GM18526 (cell line): ENCODE results near the gene SHROOM2.

ENCODE experiments used
- POLR2A ChIP-seq: IDR thresholded peaks from 3 replicates; pipeline ENCODE4 v1.6.1; 2011; ENCODE audit not compliant: insufficient read length; ENCODE audit errors: extremely low read depth

SHROOM2 gene

DNA sequence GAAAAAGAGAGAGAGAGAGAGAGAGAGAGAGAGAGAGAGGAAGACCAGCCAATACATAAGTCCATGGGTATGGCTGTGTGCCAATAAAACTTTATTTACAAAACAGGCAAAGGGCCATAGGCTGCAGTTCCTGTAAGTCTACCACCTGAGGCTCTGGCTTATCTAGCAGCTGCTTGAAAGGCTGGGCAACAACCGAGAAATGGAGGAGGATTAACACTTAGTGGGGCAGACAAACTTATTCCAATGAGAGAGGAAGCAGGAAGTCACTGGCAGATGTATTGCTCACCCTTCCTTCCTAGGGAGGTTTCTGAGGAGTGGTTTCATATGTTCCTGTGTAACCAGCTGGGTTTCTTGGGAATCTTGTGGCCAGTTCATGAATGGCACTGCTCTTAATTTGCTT is 15.9 kb upstream of the SHROOM2 start:
- no peak for TF ChIP-seq POLR2A

DNA sequence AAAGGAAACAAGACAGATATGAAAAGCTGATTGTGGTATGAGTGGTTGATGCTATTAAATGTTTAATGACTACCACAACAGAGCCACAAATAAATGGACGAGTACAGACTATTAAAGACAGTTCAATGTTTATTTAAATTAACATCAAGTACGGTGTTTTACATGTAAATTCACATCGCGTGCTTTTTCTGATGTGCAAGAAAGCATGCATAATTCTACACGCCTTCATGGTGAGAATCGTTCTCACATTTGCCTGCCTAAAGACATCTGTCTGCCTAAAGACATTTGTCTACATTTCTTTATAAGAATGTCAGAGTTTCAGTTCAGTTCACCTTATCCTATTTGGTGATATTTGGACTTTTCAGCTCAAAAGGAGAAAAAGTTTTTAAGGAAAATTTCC is 13.3 kb upstream of the SHROOM2 start:
- no peak for TF ChIP-seq POLR2A

DNA sequence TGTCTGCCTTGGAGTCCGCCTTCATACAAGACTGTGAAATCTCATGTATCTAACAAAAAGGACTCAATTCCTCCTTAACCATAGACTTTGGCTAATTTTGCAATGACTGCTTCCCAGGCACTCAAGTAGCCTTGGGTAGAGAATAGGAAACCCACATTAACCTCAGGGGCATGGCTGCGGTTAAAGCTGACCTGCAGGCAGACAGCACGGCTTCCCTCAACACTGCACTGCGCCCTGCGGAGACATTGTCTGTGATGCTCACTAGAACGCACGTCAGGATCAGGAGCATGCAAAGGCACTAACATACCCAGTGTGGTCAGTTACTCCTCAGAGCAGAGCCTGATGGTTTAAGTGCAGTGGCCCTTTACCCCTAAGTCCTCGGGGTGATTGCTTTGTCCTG is 10.3 kb upstream of the SHROOM2 start:
- TF ChIP-seq POLR2A = no peak

DNA sequence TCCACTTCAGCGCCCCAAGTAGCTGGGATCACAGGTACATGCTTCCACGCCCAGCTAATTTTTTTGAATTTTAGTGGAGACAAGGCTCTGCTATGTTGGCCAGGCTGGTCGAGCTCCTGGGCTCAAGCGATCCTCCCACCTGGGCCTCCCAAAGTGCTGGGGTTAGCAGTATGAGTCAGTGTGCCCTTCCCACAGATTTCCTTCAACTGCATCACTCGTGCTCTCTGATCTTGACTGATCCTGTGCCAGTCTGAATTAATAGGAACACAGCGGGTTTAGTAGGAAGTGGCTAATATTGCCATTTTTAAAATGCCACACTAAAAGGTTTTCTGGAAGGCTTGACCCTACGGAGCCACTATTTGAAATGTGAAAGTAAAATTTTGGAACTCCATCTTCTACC is 4.3 kb upstream of the SHROOM2 start:
- no peak for TF ChIP-seq POLR2A

DNA sequence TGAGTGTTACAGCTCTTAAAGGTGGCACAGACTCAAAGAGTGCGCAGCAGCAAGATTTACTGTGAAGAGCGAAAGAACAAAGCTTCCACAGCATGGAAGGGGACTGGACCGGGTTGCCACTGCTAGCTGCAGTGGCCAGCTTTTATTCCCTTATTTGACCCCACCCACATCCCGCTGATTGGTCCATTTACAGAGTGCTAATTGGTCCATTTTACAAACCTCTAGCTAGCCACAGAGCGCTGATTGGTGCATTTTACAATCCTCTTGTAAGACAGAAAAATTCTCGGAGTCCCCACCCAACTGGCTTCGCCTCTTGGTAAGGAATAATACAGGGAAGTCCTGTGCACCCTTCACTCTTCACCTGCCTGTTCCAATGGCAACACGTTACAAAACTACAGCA is 1.9 kb upstream of the SHROOM2 start:
- no peak for TF ChIP-seq POLR2A

DNA sequence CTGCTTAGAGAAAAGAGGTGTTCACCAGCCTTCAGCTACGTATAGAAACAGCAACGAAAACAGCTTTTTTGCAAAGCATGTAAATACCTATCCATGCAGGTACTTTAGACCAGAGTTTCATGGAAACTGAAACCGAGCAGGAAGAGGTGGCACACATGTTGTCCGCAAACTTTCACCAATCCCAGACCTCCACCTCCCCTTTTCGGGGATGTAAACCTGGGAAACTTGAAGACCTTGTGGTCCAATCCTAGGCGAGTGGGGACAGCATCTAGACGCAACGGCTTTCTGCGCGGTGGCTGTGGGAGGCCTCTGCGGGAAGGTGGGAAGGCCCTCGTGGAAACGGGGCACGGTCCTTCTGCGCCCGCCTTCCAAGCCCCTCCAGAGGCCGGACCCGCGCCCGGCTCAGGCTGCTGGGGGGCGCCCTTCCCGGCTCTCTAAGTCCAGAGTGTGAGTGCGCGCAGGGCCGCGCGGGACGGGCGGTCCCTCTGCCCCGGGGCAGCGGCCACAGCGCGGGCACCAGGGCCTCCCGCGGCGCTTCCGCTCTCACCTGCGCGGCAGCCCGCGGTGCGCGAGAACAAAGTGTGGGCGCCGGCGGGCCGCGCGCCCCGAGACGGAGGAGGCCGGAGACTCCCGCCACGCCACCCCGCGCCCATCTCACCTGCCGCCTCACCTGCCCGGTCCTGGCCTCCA is 830 bp upstream of the SHROOM2 start:
- TF ChIP-seq POLR2A = no peak

DNA sequence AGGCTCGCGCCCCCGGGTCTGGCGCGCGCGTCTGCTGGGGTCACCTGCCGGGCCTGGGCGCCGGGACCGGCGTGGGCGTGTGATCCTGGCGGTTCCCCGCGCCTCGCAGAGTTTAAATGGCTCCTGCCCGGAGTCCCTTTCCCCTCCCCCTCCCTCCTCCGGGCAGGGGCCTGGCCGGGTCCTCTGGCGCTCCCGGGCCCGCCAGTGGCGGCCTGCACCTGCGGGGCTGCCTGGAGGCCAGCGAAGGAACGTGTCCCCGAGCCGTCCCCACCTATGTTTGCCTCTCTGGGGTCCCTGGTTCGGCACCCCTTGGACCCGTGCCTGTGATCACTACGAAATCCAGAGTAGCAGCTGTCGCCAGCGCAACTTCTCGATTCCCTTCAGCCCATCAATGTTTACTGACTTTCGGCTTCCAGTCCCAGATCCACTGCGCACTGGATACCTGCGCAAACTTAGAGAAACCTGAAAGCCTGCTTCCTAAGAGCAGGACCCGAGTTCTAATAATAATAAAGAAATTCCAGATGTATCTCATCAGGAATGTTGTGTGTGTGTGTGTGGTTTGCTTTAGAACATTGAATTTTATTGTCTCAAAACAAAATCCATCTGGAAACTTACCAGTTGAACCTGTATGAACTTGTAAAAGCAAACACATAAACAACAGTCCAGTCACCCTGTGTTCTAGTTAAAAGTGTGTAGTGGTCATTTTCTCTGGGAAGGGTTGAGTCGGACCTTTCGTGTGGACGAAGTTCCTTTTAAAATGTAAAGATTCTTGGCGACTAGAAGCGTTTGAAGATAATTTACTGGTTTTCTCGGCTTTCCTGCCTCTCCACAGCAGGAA is 788 bp downstream of the SHROOM2 start:
- TF ChIP-seq POLR2A = no peak

DNA sequence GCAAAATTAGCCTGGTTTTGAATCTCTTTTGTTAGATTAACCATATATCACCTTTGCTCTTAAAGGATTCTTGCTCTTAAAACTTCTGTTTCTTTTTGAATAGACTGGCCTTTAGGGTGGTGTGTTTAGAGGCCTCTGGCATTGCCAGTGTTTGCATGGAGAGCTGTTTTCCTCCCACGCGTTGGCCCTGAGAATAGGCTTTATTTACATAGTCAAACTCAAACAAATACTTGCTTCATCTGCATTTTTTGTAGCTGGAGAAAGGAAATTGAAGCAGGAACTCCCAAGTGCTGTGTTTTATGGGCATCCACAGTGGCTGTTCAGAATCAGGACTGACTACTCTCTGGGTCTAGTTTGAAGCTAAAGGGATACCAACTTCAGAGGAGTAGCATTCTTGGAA is 2.7 kb downstream of the SHROOM2 start:
- no peak for TF ChIP-seq POLR2A

DNA sequence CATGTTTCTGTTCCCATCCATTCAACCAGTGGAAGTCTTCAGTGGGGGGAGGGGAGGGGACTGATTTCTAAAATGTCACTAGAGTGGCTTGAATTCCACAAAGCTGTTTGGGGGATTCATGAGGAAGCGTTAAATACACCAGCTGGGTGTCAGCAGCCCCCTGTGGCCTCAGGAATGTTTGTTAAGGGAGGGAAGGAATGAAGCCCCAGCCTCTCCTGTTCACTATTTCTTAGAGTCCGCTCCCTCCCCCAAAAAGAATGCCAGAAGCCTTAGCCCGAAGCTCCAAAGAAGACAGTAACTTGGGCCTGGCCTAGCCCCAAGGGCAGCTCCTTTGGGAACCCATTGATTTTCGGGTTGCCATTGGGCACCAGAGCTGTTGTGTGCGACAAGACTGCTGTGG is 3.3 kb downstream of the SHROOM2 start:
- no peak for TF ChIP-seq POLR2A

DNA sequence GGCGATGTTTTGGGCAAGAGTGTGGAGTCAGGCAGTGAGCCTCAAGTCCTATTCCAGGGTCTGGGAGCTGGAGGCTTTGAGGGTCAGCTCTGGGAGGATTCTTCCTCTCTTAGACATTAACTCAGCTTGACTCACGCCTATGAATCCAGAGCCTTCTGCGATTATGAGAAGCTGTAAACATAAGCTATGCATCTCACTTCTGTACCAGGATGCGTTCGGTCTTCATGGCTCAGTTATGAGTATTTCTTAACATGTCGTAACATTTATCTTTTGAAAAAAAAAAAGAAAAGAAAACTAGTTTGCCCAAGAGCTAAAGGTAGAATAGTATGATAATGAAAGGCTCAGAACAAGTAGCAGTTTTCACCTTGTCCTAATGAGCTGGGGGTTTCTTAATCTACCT is 4.6 kb downstream of the SHROOM2 start:
- TF ChIP-seq POLR2A = no peak

DNA sequence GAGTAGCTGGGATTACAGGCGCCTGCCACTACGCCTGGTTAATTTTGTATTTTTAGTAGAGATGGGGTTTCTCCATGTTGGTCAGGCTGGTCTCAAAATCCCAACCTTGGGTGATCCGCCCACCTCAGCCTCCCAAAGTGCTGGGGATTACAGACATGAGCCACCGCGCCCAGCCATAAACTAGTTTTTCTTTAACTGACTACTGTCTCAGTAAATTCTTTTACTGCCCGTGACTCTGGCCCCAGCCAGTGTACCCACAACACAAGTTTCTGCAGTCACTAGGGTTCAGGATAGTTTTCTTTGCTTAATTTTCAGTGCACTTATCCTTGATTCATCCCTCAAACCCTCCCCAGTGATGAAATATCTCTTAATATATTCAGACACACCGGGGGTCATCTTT is 8.3 kb downstream of the SHROOM2 start:
- TF ChIP-seq POLR2A = no peak

DNA sequence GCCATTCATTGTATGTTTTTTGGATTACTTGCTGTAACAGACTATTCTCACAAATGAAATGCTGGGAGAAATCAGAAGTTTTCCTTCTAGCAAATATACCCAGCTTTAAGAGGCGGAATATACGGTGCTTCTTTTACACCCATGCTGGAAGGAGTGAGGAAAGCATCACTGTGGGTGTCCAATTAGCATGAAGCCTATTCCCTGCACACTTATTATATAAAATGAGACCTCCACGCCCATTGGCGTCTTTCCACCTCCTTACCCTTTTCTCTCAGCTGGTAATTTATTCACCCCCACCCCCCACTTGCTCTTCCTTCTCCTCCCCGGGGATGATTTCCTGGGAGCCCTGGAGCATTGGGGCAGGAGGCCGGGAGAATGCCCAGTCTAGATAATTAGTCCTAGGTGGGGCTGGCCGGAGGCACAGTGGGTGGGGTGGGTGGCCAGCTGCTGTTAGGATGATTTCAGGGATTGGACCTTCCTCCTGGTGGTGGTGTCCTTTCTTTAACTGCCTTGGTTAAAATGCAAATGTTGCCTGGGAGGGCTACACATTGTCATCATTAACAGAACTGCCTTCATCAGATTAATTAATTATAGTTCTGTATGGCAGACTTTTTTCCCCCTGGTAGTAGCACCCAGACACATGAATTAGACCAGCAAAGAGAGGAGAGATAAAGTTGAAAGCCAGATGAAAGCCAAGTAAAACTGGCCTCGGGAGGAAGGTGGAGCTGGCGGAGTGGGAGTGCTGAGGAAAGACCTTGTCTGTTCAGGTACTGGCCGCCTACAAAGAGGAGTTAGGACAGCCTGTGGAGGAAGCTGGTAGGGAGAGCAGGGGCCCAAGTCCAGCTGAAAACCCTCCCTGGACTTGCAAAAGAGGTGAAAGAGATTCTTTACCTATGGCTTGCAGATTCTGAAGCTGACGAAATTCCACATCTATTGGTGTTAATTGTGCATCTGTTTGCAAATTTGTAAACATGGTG is 11.4 kb downstream of the SHROOM2 start:
- TF ChIP-seq POLR2A = no peak

DNA sequence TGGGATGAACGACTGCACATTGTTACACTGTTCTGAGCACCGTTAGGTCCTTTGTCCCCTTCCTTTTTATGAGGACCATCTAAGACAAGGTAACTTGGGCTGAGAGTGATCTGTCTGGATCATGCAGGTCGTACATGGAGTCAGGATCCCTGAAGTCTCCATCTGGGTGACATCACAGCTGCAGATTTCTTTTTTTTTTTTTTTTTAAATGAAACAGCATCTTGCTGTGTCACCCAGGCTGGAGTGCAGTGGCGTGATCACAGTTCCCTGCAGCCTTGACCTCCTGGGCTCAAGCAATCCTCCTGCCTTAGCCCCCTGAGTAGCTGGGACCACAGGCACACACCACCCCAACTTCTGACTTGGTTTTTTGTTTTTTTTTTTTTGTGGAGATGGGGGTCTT is 16.5 kb downstream of the SHROOM2 start:
- no peak for TF ChIP-seq POLR2A

DNA sequence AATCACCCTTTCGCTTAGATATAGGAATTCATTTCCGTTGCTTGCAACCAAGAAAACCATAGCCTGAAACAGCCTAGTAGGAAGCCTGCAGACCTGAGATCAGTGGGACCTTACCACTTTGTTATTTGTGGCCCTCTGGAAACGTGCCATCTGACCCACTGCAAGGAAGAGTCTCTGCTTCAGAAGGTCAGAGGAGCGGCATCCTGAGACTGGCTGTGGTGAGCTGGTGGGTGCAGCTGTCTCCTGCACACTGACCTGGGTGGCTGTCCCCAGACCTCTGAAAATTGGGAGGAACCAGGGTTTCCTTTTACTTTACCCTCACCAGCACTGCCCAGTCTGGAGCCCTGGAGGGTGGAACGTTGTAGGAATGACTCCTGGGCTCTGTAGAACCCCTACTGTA is 18.2 kb downstream of the SHROOM2 start:
- no peak for TF ChIP-seq POLR2A

DNA sequence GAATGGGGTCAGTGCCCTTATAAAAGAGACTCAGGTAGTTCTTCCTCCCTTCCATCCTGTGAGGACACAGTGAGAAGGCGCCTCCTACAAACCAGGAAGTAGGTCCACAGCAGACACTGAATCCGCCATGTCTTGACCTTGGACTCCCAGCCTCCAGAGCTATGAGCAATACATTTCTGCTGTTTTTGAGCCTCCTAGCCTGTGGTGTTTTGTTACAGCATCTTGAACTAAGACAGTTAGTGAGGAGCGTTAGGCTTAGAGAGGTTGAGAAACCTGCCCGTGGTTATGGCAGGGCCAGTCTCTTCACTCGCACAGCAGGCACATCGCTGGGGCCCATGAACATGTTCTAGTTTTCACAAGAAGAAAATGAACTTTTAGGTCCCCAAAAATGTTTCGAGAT is 19.7 kb downstream of the SHROOM2 start:
- TF ChIP-seq POLR2A = no peak

DNA sequence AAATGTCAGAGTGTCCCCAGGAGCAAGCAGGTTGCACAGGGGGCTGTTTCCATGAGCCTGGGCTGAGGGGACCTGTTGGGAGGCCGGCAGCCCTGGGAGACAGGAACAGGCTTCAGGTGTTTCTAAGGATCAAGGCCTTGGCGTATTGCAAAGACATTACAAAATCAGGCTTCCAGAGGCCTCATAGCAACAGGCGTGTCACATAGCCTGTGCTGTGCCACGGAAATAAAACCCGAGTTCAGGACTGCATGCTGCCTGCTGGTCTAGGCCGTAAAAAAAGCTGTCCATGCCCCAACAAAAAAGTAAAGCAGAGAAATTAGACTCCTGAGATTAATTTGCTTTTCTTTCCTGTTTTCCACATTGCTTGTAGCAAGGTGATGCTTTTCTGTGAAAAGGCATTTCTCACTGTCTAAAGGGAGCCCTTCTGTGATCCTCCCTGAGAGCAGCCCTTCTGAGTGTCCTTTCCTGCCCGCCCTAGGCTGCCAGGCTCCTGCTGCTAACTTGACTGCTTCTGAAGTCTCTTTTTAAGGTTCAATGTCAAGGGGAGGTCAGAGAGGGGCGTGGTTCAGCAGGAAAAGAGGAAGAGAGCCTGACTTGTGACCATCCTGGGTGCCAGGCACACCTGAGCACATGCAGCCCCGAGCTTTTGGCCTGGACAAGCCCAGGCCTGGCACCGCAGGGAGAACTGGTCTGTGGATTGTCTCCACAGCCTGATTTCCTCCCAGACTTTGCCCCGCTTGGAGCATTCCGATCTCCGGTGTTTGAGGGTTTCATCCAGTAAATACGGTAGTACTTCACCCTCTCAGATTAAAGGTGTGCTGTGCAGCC is 21.3 kb downstream of the SHROOM2 start:
- no peak for TF ChIP-seq POLR2A
